Lower leg skin (tissue), 4 donors: ENCODE data around the gene RALGAPA1. TPM values are rescaled to one million over a fixed set of nuclear protein-coding genes. Genes with fewer than 3 reads are reported as not detected.

Experiments used
- DNase-seq, 2 donors: peaks; one replicate each; pipeline ENCODE4 v3.0.0-alpha.2; 2019; ENCODE audit warnings: low spot score in 2 of 2
- H3K4me3 ChIP-seq: fragments of 200-600 bp; sonication (generic); 2 replicates; pipeline ENCODE4 v1.5.1; 2017; ENCODE audit warnings: mild to moderate bottlenecking, low read depth; ENCODE audit not compliant: poor library complexity, severe bottlenecking
- POLR2A ChIP-seq, 2 donors: fragments of 450-650 bp; IDR thresholded peaks; one replicate each; pipeline ENCODE4 v1.6.1; 2016 to 2017; ENCODE audit warnings: antibody characterized with exemption in 2 of 2, mild to moderate bottlenecking in 1 of 2, moderate library complexity in 1 of 2
- WGBS, 2 donors: methylation state at CpG; one replicate each; pipeline ENCODE4 v1.1.5; 2018; 5-methylcytosine and 5-hydroxymethylcytosine counted together
- intact Hi-C: fragments of 100-400 bp; cut with DNase I; formaldehyde crosslinking; loops from one replicate; pipeline ENCODE4 v1.15.0; 2023; ENCODE audit warnings: low total_unique reads
- total RNA-seq, 4 donors: library from RNA; depleted of rRNA; stranded (reverse); fragments of >200 nt; gene quantifications; one replicate each; pipeline ENCODE4 v1.1.0, GENCODE V29; 2016
- TF ChIP-seq, protein P1 (sequence below), 3 donors: fragments of 450-650 bp; IDR thresholded peaks; one replicate each; pipeline ENCODE4 v1.5.1; 2016; ENCODE audit warnings: antibody characterized with exemption in 3 of 3, mild to moderate bottlenecking in 3 of 3, moderate library complexity in 2 of 3

RALGAPA1 gene
- total RNA-seq, 4 donors from 2014 or later, result 48.4 to 56.9 (median 50.2) TPM

DNA sequence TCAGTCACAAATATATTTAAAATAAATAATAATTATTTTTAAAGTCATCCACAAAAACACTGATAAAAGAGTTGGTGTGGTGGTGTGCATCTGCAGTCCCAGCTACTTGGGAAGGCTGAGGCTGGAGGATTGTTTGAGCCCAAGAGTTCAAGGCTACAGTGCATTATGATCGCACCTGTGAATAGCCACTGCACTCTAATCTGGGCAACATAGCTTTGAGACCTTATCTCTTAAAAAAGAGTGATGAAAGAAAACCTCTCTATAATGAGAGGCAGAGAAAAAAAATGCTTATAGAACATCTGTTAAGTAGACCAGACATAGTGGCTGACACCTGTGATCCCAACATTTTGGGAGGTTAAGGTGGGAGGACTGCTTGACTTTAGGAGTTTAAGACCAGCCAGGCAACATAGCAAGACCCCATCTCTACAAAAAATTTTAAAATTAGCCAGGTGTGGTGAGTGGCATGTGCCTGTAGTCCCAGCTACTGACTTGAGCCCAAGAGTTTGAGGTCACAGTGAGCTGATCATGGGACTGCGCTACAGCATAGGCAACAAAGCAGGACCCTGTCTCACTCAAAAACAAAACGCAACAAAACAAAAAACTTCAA lies 50.5 kb downstream of the RALGAPA1 start:
- intact Hi-C loops, result no loop called here
- WGBS, 2 donors, result 98 to 99% methylated on average over 3 of the region's 3 CpGs
- DNase-seq, result no peak
- no peak overlapping the region for H3K4me3 ChIP-seq
- TF ChIP-seq, protein P1, sequence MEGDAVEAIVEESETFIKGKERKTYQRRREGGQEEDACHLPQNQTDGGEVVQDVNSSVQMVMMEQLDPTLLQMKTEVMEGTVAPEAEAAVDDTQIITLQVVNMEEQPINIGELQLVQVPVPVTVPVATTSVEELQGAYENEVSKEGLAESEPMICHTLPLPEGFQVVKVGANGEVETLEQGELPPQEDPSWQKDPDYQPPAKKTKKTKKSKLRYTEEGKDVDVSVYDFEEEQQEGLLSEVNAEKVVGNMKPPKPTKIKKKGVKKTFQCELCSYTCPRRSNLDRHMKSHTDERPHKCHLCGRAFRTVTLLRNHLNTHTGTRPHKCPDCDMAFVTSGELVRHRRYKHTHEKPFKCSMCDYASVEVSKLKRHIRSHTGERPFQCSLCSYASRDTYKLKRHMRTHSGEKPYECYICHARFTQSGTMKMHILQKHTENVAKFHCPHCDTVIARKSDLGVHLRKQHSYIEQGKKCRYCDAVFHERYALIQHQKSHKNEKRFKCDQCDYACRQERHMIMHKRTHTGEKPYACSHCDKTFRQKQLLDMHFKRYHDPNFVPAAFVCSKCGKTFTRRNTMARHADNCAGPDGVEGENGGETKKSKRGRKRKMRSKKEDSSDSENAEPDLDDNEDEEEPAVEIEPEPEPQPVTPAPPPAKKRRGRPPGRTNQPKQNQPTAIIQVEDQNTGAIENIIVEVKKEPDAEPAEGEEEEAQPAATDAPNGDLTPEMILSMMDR (IDR thresholded peaks at IDR 0.05), result no peak
- no peak for TF ChIP-seq POLR2A (IDR thresholded peaks at IDR 0.05)

- intact Hi-C loops, result no loop called here
- no peak overlapping the region for H3K4me3 ChIP-seq
- TF ChIP-seq, protein P1 (IDR thresholded peaks at IDR 0.05), result no peak
- no peak for TF ChIP-seq POLR2A (IDR thresholded peaks at IDR 0.05)
- DNase-seq, result no peak
Measured at GRCh38 chr14:35754671-35755070, 54.4 kb downstream of the RALGAPA1 start.

DNA sequence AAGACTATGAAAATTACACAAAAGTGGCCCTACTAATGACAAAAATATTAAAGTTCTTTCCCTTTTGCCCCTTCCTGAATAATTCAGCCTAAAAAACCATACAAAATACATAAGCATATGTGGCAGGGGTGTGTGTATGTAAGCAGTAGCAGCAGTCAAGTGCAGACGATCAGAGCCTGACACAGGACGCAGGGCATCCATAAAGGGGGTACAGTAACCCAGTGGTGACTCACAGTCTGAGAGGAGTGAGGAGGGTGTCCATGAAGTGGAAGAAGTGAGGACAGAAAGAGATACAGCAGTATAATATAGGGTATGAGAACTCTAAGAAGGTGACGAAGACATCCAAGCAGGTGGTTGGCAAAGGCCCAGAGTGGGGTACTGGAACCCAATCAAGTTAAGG lies 56.7 kb downstream of the RALGAPA1 start:
- WGBS, 2 donors, result 89% methylated on average over 3 of the region's 3 CpGs
- no peak for DNase-seq
- intact Hi-C loops, result no loop called here
- no peak overlapping the region for H3K4me3 ChIP-seq
- no peak for TF ChIP-seq POLR2A (IDR thresholded peaks at IDR 0.05)
- TF ChIP-seq, protein P1 (IDR thresholded peaks at IDR 0.05), result no peak

DNA sequence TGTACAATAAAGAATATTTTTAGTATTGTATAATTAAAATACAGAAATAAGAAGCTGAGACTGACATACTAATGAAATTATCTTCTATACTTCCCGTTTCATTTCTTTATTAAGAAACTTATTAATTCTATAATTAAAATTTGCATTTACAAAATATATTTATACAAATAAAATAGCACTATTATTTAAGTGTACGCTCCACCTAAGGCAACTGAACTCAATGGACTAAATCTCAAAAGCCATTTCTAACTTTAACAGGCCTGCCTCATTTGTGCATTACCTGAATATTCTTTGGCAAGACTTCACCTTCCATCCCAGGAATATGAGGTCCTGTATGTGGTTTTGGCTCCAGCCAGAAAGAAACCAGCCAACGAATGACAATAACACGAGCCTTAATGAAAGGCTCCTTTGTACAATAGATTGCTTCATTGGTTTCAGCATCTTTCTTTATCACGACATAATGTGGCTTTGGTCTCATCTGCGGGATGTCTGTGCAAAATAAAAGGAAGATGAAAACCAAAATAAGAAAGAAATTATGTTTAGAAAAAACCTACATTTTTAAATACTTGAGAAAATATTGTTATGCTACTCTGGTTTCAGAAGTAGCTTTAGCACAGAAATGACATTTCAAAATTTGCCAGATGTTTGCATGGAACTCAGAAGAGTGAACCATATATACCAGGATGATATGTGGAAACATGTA lies 58.7 kb downstream of the RALGAPA1 start:
- H3K4me3 ChIP-seq, result no peak overlapping the region
- WGBS, 2 donors, result 74 to 83% methylated on average over 6 of the region's 6 CpGs
- DNase-seq, result no peak
- intact Hi-C loops, result no loop called here
- no peak for TF ChIP-seq POLR2A (IDR thresholded peaks at IDR 0.05)
- TF ChIP-seq, protein P1 (IDR thresholded peaks at IDR 0.05), result no peak

DNA sequence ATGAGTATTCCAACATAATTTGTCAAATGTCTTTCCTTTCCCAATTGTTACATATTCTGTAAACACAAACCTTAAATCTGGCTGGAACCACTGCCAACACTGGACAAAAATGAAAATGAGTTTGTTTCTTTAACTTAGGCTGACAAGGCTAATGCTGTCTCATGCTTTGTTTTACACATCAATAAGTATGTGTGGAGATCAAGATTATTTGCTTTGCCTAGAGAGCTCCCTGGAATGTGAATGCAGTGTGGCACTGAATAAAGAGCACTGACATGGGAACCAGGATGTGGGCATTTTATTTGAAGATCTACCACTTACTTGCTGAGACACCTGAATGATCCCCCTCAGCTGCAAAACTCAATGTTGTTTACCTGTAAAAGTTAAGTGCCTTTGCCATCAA lies 61.7 kb downstream of the RALGAPA1 start:
- no peak for DNase-seq
- TF ChIP-seq POLR2A (IDR thresholded peaks at IDR 0.05), result no peak
- TF ChIP-seq, protein P1 (IDR thresholded peaks at IDR 0.05), result no peak

DNA sequence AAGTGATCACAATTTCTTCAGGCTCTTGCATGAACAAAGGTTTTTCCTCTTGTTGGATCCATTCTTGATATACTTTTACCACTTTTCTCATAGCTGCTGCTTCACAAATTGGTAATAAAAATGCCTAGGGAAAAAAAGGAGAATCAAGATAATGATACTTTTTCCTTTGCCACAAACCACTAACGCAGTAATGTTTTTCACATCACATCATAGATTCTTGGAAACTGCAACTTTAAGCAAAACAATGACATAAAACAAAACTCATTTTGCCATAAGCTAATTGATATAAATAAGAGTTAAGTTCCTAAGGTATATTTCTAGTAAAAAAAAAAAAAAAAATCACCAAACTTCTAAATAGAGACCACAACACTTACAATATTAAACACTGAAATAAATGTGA lies 66.7 kb downstream of the RALGAPA1 start:
- 94% methylated on average over 1 of the region's 1 CpG for WGBS, 2 donors
- no peak overlapping the region for H3K4me3 ChIP-seq
- TF ChIP-seq, protein P1 (IDR thresholded peaks at IDR 0.05), result no peak
- no peak for TF ChIP-seq POLR2A (IDR thresholded peaks at IDR 0.05)
- intact Hi-C loops, result no loop called here
- DNase-seq, result no peak

More for the DNA sequence above, 61.7 kb downstream of the RALGAPA1 start:
- intact Hi-C loops, result no loop called here
- H3K4me3 ChIP-seq, result no peak overlapping the region
